Medulla oblongata (tissue), 1 donor: ENCODE data around the gene RHO.

Source experiments
- DNase-seq: peaks from one replicate; pipeline ENCODE4 v3.0.0-alpha.2; 2015; ENCODE audit errors: extremely low spot score

The RHO gene

GRCh38 chr3:129577366-129577765 lies 48.9 kb downstream of the RHO start:
- peak; percentile 48 for DNase-seq

- peak; percentile 62 for DNase-seq
Measured at GRCh38 chr3:129577925-129578786, 49.7 kb downstream of the RHO start.

- no peak for DNase-seq
Measured at GRCh38 chr3:129579991-129580390, 51.6 kb downstream of the RHO start.

- DNase-seq = no peak
Measured at GRCh38 chr3:129581623-129582022, 53.2 kb downstream of the RHO start.

- no peak for DNase-seq
Measured at GRCh38 chr3:129582799-129583198, 54.4 kb downstream of the RHO start.

GRCh38 chr3:129583289-129583688 lies 54.9 kb downstream of the RHO start:
- DNase-seq = no peak

GRCh38 chr3:129584631-129585030 lies 56.2 kb downstream of the RHO start:
- no peak for DNase-seq
